Hematopoietic multipotent progenitor cell treated with erythropoietin and hydrocortisone succinate and interleukin-3 and kit ligand, for 8 days (in vitro differentiated cells): ENCODE results near the gene KCNIP1.

Source experiments
- DNase-seq: peaks from one replicate; pipeline ENCODE4 v3.0.0-alpha.2; 2015

KCNIP1 gene

DNA sequence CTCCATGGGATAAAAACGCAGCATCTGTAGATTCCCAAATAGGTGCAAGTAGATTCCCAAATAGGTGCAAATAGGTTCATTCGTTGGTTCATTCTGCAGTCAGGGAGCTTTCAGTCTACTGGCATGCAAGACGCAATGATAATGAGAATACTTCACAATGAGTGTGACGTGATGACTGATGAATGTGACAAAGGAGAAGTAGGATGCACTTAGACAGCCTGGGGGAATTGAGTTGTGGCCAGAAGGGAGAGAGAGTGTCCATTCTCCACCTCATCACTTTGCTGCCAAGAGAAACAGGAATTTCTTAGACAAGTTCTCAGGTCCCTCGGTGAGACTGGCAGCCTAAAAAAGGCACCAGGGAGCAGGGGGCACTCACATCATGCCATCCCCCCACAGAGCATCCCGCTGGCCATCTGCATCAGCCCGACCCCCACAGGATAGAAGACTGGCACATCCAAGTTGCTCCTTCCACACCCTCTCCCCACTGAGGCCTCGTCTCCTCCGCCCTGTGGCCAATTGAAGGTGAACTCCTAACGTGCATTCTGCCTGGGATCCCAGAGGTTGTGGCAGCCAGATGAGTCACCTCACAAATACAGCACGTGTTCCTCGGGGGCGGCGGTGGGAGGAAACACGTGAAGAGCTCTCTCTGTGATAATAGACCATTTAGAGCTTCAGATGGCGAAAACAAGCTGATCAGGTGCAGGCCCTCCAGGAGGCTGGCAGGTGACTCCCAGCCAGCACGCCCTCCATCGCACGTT, 19.9 kb upstream of the KCNIP1 start:
- no peak for DNase-seq

DNA sequence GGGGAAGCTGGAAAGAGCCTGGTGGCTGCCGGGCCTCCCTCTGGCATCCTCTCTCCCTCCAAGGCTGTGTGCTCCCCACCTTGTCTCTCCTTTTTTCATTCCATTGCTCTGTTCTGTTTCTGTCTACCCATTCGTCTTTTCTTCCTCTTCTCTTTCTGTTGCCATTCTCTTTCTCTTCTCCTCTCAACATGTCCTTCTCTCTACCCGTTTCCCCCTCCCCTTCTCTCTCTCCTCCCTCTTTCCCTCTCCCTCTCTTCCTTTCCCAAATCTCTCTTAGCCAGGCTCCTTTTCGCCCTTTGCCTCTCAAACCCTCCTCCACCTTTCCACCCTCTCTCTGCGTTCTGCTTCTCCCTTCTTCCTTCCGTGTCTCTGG, 19.4 kb upstream of the KCNIP1 start:
- DNase-seq = no peak

DNA sequence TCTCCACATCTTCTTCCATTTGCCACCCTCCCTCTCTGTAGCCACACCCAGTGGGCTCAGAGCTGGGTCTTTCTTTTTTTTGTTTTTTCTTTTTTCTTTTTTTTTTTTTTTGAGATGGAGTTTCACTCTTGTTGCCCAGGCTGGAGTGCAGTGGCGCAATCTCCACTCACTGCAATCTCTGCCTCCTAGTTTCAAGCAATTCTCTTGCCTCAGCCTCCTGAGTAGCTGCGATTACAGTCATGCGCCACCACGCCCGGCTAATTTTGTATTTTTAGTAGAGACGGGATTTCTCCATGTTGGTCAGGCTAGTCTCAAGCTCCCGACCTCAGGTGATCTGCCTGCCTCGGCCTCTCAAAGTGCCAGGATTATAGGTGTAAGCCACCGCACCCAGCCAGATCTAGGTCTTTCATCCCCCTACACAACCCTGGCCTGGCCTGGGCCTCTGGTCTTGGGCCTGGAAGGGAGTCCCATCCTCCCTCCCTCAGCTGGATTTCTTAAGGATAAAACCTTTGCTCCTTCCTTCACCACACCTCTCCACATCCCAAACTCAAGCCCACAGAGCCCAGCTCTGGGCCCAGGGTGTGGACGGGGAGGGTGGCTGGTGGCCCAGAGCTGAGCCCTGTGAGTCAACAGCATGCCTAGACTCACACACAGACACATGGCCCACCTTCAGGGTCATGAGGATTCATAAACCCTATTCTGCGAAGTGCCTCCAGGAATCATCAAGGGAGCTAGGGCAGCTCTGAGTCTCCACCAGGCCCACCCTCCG, 18.8 kb upstream of the KCNIP1 start:
- DNase-seq = no peak

DNA sequence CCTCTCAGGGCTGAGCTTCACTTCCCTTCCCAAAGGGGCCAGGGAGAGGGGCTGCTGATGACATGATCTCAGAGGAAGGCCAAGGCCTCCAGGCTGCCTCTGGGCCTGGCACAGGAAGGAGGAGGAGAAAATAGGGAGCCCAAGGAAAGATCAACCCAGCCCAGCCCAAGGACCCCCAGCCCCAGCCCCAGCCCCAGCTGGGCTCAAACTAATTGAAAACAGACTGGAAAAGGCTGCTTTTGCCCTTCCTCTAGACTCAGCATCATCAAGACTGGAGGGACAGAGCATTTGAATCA, 18.3 kb upstream of the KCNIP1 start:
- DNase-seq = no peak

DNA sequence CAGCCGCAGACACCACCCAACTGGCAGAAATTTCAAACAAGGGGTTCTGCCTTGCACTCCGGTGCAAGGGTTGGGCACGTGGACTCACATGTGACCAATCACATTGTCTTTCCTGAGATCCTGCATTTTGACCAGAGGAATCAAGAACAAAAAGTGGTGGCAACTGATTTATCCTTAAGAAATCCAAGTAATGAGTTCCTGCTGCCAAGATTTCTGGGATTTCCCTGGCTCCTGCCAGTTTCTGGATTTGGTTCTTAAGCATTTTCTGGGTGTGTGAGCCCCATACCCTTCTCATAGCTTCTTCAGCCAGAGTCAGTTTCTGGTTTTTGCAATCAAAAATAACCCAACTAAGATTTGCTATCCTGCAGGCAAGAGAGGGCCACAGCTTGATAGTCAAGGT, 17.4 kb upstream of the KCNIP1 start:
- no peak for DNase-seq

DNA sequence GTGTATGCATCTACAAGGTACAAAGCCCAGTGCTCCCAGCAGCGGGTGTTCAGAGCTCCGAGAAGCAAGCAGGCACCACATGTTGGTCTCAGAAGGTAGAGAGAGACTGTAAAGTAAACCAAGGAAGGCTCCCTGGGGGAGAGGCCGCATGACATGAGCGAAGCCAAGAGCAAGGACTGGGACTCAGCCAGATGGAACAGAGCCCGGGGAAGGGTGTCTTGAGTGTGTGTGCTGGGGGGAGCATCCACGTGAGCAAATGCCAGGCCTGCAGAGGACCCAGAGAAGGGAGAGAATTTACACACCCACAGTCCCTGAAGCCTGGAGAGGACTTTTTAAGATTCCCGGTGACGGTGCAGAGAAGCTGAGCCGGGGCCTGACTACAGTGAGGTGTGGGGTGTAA, 15.2 kb upstream of the KCNIP1 start:
- no peak for DNase-seq

DNA sequence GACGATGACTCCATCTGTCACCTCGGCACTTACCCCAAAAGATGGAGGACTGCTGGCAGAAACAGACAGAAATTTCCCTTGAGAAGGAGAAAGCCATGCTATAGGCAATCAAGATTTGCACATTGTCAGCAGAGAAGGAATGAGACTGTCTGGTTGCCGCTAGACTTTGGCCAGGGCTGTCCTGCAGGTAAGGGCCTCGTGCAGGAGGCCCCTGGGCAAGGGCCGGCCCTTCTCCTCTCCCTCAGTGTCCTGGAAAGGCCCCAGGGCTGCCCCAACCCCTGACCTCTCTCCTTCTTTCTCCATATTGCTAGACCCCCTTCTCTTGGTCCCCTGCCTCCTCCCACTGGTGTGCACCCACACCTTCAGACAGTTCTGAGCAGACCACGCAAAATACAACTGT, 14.6 kb upstream of the KCNIP1 start:
- no peak for DNase-seq

DNA sequence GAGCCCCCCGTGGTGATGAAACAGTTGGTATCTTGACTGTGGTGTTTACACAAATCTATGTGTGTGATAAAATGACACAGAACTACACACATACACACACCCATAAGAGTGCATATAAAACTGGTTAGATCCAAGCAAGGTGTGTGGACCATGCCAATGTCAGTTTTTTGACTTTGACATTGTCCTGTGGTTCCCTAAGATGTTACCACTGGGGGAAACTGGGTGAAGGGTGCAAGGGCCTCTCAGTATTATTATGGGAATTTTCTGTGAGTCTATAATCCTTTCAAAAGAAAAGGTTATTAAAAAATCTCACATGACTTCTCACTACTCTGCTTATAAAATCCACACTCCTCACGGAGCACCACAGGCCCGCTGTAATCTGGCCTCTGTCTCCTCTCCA, 13.4 kb upstream of the KCNIP1 start:
- DNase-seq = no peak

DNA sequence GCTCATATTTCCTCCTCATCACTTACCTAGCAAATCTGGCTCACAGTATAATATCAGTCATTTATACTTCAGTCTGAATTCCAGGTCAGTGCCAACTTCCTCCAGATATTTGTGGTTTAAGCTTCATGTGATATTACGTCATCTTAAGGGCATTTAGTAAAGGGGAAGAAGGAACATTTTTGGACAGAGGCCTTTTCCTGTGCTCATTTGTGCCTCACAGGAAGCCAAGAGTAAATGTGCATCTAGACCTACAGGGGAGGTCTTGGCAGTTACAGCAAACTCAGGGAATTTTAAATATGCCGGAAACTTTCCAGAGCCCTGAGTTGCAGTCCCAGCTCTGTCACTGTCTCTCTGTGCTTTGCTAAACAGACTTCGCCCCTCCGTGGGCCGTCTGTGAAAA, 12.3 kb upstream of the KCNIP1 start:
- no peak for DNase-seq

DNA sequence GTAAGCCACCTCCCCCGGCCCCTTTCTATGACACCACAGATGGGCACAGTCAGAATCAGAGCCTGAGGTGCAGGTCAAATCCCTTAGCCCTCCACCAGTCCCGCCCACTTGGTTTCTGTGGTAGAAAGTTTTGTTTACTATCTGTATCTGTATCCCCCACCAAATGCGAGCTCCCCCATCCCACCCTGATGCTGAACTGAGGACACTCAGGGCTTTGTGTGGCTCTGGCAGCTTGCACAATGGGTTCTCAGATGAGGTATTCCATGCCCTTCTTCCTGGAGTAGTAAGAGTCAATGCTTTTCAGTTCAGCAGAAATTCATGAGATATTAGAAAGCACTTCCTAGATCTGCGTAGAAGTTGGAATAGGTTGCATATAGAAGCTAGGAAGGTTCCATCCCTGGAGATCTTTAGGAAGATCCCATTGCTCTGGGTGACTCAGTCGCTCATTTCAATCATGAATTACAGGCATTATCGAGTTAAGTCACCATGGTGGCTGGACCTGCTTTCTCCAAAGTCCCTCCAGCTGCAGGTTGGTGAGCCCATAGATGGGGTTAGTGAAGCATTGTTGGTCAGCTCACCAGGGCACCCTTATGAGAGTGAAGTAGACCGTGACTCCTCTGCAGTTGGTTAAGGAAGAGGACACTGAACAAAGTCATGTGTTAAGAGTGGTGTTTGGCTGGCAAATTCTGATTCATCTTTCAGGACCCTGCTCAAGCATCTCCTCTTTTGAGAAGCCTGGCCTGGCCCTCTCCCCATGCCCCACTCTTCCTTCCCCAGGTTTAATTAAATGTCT, 10.6 kb upstream of the KCNIP1 start:
- no peak for DNase-seq

DNA sequence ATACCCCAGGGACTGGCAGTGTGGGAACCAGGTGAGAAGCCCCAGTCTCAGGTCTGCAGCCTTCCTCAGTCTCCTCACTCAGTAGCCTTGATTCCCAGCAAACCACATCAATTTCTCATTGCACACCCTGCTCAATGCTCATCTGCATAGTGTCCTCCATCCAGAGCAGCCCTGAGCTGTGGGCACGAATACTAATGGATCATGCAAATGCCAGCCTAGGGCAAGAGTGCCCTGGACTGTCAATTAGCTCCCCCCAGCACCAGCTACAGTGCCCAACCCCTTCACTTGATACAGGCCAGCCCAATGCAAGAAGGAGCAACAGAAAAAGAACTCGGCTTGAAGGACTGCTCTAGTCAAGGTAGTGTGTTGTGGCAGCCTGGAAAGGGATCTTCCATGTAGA, 9.8 kb upstream of the KCNIP1 start:
- no peak for DNase-seq

DNA sequence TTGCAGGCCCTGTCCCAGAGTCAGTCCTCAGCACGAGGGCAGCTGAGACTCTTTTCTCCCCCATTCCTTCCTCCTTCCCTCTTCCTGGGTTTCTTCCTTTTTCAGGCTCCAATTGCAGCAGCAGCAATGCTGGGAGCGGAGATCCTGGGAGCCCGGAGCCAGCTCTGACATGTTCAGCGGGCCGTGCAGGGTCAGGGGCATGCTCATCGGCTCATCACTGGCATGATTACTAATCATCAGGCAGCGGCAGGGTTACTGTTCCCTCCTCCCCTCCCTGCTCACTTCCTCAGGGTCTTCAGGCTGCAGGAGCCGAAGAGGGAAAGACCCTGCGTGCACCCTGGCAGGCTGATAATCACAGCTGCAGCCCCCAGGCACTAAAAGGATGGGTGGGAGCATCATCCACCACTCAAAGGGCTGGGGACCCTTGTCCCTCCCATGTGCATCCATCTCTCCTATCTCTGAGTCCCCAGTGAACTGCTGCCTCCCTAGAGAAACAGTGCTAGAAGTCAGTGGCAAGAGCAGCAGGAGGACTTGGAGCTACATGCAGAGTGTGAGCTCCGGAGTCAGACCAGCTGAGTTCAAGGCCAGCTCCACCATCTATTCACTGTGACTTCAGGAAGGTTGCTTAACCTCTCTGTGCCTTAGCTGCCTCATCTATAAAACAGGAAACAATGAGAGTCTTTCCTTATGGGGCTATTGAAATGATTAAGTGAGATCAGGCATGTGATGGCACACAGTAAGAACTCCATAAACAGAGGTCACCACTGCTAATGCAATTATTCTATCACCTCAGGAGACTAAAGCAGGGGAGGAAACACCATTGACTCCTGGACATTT, 7.8 kb upstream of the KCNIP1 start:
- no peak for DNase-seq

DNA sequence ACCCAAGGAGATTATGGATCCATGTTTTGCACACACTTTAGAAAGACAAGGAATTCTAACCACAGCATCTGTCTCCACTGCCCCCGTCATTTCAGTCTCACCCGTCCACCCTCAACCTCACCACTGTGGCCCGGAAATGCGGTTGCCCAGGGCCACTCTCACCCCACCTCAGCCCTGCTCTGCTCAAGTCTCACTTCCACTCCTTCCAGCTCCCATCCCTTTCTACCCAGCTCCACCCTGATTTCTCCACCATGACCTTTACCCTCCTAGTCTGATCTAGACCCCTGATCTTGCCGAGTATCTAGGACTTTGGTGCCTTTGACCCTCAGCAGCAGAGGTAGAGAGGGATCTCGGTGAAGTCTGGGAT, 7.2 kb upstream of the KCNIP1 start:
- no peak for DNase-seq

DNA sequence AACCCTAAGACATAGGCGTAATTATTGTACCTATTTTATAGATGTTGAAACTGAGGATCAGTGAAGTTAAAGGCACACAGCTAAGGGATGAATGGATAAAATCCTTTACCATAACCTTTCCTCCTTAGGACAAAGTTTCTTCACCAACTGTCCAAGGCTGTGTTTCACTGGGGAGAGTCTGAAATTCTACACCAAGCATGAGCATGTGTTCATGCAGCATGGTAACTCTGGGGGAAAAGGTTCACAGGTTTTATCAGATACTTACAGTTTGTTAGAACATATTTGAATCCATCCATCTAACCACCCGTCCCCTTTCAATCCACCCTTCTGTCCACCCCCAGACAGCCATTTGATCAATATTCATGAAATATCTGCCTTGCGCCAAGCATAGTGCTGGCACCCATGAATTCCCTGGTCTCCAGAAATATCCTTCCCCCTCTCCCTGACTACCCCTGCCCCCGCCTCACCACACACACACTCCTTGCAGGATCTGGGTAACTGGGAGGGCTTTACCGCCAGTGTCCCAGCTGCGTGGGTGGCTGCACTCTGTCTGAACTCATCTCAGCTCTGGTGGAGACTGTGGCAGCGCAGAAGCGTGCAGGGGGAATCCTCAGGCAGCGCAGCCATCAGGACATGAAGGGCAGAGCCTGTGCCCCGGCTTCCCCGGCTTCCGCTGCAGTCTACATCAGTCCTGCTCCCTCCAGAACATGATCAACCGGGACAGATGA, 6.3 kb upstream of the KCNIP1 start:
- DNase-seq = no peak

DNA sequence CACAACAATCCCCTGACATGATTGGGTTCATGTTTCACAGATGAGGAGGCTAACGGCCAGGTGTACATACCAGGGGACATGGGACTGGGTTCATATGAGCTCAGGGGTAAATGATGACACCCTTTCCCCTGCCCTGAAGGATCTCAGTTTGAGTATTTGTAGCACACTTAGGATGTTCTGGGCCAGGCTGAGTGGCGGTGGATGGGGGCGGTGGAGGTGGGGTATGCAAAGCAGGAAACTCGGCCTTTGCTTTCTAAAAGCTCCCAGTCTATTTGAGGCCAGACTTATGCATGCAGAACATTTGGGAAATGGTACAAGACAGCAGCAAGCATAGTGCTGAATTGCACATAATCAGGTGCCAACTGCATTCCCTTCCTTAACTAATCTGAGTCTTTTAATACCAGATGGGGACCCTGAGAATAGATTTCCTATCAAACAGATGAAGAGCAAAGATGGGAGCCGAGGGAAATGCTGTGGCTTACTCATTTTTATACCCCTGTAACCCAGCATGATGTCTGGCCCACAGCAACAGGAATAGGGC, 4.9 kb upstream of the KCNIP1 start:
- DNase-seq = no peak

DNA sequence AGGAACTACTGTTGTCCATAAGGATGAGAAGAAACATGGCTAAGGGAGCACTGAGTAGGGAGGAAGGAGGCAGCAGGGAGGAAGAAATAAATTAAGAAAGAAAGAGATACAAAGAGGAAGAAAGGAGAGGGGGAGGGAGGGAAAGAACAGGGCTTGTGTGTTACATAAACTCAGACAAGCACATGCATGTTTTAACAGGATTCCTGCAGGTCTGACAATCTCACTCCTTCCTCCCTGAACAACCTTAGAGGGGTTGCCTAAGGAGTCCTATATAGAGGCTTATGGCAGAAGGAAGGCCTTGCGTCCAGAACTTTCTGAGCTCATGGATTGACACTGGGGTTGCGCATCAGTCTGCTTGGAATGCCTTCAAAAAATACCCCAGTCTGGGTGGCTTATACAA, 4.2 kb upstream of the KCNIP1 start:
- no peak for DNase-seq

DNA sequence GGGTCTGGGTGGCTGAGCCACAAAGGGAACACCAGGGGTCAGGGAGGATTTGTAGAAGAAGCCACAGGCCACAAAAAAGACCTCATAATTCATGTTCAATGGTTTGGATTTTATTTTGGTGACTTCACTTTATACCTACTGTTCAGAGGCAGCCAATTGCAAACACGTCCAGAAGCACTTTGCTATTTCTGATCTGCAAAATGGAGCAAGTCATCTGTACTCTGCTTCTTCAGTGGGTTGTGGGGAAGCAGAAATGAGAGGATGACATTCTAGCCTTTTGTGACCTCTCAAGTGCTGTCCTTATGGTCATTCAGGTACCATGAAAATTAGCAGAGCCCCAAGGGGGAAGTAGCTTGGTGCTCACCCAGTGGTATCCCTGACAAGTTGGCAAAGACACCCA, 2.5 kb upstream of the KCNIP1 start:
- no peak for DNase-seq

DNA sequence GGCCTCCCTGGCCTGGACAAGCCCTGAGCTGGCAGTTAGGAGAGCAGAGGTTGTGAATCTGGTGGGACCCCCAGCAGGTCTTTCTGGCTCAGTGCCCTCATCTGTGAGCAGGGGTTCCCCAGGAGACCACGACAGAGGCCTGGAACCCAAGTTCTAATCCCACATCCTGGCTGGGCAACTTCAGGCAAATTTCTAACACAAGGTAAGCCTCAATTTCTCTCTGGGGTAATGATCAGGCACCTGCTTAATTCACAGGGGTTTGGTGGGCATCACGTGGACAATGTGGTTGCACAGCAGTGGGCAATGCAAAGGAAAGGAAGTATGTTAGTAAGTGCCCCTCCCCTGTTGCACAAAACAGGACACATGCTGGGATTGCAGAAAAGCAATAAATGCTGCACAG, 1.9 kb upstream of the KCNIP1 start:
- no peak for DNase-seq

DNA sequence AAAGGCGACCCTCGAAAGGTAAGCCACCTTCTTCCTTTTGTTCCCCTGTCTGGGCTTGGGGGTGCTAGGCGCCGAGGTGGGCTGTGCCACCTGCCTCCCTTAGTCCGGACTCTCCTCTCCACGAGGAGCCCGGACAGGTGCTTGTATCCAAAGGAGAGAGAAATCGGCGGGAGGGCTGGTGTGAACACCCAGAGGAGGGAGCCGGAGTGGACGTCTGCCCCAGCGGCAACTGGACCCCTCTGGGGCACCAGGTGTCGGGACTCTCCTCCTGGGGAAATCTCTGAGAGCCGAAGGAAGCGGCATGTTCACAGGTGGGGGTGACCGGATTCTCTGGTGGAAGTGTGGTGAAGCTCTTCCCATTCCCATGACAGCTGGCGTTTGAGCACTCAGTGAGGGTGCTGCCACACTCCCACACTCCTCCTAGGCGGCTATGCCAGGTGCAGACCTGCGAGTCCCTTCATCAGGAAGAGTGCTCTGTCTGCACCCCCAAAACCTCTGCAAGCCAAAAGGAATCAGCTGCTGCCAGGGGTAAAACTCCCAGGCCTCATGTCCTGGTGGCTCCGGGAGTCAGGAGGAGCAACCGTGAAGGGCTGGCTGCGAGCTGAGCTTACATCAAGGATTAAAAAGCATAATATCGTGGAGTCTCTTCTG, 921 bp downstream of the KCNIP1 start:
- DNase-seq = no peak

DNA sequence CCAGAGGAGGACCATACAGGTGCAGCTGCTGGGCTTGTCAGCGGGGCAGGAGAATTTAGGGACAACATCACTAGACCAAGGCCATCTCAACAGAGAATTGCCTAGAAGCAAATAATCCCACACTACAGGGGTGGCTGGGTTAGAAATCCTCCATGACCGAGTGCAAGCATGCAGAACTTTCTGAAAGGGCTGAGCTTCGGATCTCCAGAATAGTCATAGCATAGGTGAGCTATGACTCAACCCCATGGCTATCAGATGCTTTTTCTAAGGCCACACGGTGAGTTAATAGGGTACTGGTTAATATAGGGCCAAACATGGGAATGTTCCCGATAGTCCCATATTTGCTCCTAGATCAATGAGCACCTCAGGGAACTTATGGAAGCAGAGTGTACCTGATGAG, 4.2 kb downstream of the KCNIP1 start:
- DNase-seq = no peak

DNA sequence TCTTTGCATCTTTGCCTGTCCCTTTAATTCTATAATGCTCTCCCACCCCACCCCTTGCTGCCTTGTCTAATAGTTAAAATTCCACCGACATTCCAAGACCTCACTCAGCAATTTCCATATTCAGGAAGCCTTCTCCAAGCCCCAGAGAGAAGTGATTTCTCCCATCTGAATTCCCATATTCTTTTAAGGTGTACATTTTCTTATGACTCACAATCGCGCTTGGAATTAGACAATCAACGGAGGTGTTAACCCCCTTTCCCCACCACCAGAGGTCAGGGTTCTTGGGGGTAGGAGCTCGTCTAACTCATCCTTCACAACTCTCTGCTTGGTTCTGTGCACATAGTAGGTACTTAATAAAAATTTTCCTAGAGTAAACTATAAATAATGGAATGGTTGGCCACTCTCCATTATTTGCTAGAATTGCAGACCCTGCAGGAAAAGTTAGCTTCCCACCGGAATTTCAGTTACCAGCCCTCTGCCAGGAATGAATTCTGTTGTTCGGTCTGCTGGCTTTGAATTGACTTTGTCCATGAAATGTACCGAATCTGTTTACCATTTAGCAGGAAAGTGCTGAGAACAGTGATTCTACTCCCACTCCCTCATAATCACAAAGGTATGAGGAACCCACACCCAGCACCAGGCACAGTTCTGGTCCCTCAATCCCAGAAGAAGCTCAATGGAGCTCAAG, 5.0 kb downstream of the KCNIP1 start:
- no peak for DNase-seq
